Lower leg skin (tissue), 3 donors: Measurements from ENCODE around the gene FSTL5.

Experiments
- CTCF ChIP-seq, 3 donors: fragments of 450-650 bp; IDR thresholded peaks; one replicate each; pipeline ENCODE4 v1.5.1; 2016; ENCODE audit warnings: antibody characterized with exemption in 3 of 3, mild to moderate bottlenecking in 3 of 3, moderate library complexity in 2 of 3
- POLR2A ChIP-seq, 2 donors: fragments of 450-650 bp; IDR thresholded peaks; one replicate each; pipeline ENCODE4 v1.6.1; 2016 to 2017; ENCODE audit warnings: antibody characterized with exemption in 2 of 2, mild to moderate bottlenecking in 1 of 2, moderate library complexity in 1 of 2

DNA sequence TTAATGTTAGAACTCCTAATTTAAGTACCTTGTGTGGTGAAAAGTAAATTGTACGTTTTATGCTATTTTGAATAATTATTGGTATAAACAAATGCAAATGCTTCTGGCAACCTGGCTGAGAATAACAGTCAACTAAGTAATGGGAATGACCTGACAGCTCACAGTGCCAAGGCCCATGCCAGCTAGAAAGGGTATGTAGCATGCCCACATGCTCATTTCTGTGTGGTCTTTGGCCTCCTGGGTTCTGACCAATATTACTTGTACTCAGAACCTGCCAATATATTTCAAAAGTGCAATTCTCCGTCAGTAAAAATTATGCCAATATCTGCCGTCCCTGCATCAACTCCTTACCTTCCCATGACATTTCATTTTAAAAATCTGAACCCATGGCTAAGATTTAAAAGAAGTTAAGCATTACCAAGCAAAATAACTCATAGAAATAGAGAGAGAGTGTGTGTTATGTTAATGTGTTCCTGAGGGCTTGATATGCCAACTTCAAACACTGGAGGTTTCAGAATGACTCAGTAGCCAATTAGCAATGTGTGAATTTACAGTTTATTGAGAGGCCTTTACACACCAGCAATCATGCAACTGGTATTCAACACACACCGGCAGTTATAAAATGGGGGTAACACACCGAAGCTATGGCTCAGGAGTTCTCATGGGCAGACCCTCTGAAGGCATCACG lies 820.8 kb downstream of the FSTL5 start:
- TF ChIP-seq POLR2A (IDR thresholded peaks at IDR 0.05) = no peak
- TF ChIP-seq CTCF (IDR thresholded peaks at IDR 0.05) = no peak
